ENCODE results near the gene NT5C2.

DNA sequence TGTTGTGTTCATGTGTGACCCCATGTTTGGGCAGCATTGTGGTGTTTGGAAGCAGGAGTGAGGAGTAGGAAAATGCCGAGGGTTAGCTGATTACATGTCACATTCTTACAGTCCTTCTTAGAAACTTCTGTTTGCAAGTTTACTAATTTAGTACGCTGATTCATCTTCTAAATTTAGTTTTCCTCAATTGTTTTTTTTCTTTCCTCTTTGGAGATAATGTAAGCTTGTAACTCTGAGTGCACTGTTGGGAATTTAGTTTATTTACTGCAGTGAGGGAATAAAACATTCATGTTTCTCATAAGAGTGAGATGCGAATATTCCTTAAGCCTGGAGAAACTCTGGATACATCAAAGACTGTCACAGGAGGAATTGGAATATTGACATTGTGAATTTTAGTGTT, 135.0 kb downstream of the NT5C2 start:
- TF ChIP-seq, protein P1, sequence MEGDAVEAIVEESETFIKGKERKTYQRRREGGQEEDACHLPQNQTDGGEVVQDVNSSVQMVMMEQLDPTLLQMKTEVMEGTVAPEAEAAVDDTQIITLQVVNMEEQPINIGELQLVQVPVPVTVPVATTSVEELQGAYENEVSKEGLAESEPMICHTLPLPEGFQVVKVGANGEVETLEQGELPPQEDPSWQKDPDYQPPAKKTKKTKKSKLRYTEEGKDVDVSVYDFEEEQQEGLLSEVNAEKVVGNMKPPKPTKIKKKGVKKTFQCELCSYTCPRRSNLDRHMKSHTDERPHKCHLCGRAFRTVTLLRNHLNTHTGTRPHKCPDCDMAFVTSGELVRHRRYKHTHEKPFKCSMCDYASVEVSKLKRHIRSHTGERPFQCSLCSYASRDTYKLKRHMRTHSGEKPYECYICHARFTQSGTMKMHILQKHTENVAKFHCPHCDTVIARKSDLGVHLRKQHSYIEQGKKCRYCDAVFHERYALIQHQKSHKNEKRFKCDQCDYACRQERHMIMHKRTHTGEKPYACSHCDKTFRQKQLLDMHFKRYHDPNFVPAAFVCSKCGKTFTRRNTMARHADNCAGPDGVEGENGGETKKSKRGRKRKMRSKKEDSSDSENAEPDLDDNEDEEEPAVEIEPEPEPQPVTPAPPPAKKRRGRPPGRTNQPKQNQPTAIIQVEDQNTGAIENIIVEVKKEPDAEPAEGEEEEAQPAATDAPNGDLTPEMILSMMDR (IDR thresholded peaks at IDR 0.05), result no peak
- TF ChIP-seq POLR2A (IDR thresholded peaks at IDR 0.05), result no peak

All from testis (tissue), 2 donors.